Measurements from ENCODE around the gene MFSD2B.
"Not testable (repeated sequence)": the region's sequence is repeated elsewhere in the genome, so short reads cannot be mapped to it uniquely, and the experiment has no call there.

MFSD2B gene

DNA sequence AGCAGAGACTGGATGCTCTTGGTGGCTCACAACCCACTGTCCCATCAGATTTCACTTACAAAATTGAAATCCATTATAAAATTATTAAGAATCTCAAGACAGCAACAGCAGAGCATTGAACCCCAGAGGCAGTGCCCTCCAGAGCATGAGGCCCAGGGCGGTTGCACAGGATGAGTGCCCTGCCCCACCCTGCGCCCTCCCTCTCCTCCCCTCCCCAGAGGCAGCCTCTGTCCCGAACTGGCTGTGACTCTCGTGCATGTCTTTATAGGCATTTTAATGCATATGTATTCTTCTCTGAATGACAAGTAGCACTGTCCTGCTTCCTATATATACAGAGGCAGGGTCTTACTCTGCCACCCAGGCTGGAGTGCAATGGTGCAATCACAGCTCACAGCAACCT lies 10.4 kb downstream of the MFSD2B start:
- no peak for DNase-seq

DNA sequence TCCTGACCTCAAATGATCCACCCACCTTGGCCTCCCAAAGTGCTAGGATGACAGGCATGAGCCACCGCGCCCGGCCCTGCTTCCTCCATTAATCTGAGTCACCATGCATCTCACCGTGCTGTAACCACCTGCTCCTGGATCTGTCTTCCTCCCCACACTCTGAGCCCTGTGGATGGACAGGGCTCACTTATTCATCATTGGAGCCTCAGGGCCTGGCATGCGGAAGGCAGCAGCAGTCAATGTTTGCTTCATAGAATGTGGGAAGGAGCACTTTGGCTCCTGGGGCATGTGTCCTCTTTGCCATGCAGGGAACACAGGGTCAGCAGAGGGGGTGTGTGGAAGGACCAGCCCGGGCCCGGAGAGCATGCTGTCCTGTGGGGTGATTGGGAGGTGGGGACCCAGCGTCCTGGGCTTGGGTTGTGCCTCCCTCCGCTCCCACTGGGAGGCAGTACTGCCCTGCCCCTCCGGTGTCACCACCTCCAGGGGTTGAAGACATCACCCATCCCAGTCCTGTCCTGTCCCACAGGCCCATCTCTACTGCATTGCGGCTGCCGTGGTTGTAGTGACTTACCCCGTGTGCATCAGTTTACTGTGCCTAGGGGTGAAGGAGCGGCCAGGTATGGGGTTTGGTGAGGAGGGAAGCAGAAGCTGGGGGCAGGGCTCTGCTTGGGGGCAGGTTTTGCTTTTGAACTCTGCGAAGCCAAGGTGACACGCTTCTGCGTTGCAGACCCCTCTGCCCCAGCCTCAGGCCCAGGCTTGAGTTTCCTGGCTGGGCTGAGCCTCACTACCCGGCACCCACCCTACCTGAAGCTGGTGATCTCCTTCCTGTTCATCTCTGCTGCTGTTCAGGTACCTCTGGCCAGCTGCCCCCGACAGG lies 11.5 kb downstream of the MFSD2B start:
- DNase-seq = peak; percentile 21

DNA sequence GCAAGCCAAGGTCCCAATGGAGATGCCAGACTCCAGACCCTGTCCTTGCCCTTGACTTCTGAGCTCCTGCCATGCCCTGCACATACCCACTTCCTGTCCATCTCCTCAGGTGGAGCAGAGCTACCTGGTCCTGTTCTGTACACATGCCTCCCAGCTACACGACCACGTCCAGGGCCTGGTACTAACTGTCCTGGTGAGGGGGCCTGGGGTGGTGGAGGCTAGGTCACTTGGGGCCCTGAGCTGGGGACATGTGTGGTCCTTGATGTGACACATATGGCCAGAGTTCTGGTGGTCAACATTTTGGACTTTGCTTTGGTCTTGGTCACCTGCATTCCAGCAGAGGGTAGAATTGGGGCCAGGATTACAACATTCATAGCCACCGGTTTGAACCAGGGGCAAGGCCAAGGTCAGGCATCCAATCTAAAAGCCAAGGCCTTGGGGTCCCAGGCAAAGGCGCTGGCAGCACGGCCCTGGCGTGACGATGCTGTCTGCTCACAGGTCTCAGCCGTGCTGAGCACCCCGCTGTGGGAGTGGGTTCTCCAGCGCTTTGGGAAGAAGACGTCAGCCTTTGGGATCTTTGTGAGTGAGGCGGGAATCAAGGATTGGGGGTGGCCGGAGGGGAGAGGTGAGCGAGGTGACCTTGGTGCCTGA lies 12.6 kb downstream of the MFSD2B start:
- no peak for DNase-seq

DNA sequence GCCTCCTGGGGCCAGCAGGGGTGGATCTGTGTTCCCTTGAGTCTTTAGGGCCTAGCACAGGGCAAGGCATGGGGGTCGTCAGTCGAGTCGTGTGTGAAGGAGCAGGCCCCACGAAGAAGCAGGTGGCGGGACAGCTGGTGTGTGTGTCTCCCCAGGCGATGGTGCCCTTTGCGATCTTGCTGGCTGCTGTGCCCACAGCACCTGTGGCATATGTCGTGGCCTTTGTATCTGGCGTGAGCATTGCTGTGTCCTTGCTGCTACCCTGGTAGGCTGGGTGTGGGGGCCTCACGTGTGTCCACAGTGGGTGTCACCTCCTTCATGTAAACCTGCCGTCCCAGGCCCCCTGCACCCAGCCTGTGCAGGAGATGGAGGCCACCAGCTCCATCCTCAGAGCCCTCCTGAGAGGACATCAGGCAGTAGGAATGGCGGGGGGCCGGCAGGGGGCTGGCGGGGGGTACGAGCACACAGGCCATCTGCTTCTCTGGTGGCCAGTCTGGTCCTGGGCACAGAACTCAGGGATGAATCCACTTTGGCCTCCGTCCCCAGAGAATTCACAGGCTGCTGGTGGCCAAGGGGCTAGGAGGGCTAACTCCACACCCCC lies 13.2 kb downstream of the MFSD2B start:
- DNase-seq = no peak

DNA sequence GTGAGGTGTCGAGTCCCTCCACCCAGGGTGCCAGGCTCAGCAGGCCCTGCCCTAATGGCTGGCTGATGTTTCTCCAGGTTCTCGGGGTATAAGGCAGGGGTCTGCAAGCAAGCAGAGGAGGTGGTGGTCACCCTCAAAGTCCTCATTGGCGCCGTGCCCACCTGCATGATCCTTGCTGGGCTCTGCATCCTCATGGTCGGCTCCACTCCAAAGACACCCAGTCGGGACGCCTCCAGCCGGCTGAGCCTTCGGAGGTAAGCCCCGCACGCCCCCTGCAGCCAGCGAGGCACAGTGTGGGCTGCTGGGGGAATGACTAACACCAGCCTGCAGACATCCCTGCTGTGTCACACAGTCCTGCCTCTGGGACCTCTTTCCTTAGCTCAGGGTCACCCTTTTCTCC lies 14.1 kb downstream of the MFSD2B start:
- DNase-seq = peak; percentile 53

DNA sequence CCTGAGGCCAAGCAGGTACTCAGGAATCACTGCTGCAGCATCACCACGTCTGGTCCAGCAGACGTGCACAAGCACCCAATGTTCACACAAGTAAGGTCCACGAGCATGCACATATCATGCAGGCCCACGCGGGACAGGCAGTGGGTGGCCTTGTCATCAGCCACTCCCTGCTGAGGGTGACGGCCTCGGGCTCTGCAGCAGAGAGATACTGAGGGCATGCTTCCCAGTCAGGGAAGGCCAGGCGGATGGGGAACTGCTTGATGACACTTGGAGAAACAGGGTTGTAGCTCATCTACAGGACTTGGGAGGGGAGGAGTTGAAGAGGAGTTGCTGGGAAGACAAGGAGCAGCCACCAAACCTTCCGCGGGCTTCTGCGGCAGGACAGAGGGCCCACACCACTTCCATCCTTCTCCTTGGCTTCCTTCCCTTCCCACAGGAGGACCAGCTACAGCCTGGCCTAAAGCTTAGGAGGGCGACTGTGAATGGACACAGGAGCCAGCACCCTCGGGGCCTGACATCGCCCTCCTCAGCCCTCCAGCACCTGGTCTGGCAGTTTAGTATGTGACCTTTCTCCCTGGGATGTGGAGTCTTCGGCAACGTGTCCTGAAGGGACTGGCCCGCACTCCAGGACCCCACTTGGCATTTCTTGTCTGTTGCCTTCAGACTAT lies 15.2 kb downstream of the MFSD2B start:
- no peak for DNase-seq

DNA sequence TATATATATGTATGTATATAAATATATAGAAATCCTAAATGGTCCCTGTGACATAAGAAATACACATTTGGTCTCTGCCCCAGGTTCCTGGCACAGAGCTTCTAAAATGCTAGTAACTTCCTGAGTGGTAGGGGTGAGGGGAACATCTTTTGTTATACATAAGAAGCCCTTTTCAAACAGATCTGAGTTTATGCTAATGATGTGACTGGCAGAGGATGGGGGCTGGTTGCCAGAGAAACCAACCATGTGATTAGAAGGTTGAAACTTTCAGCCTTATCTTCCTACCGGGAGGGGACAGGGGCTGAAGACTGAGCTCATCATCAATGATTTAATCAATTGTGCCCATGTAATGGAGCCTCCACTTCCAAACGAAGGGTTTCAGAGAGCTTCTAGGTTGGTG lies 16.3 kb downstream of the MFSD2B start:
- DNase-seq = no peak

DNA sequence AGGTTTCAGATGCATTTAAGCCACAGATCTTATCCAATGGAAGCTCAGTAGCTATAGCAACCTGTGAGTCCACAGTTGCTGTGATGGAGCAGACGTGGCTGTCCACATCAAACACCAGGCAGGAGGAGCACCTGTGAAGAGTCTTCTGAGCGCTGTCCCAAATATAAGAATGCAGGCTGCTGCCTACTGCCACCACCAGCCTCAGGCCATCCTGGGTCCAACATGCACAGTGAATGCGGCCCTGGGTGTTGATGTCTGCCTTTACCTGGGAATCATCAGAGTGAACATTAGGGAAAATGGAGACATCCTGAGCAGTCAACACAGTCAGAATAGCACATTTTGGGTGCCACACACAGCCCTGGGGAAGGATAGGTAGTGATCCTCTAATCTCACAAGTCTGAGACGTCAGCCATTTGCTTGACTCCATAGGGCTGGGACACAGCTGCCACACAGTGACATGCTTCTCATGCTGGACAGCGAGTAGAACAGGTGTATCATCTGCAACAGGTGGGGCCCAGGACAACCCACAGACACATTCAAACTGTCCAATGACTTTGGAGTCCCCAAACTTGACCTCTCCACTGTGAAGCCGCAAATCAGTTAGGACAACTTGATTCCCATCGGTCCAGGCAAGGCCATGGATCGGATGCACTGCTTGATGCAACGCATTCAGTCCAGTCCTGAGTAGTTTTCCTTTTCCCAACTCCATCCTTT lies 29.1 kb downstream of the MFSD2B start:
- DNase-seq = no peak

DNA sequence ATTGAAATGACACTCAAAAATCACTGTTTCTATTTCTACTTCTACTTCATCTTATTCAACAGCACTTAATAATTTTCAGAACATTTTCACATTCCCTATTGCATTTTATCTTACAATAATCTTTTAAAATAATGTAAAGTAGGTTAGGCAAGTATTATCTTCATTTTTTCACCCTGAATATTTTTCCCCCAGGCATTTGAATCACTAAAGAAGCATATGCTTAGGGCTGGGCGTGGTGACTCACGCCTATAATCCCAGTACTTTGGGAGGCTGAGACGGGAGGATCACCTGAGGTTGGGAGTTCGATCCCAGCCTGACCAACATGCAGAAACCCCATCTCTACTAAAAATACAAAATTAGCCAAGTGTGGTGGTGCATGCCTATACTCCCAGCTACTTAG lies 30.6 kb downstream of the MFSD2B start:
- peak; percentile 38 for DNase-seq

DNA sequence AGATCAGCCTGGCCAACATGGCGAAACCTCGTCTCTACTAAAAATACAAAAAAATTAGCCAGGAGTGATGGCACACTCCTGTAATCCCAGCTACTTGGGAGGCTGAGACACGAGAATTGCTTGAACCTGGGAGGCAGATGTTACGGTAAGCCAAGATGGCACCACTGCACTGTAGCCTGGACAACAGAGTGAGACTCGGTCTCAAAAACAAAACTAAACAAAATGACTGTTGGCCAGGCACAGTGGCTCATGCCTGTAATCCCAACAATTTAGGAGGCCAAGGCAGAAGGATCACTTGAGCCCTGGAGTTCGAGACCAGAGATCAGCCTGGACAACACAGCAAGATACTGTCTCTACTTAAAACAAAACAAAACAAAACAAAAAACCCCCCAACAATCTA lies 33.2 kb downstream of the MFSD2B start:
- not testable (repeated sequence) for DNase-seq

DNA sequence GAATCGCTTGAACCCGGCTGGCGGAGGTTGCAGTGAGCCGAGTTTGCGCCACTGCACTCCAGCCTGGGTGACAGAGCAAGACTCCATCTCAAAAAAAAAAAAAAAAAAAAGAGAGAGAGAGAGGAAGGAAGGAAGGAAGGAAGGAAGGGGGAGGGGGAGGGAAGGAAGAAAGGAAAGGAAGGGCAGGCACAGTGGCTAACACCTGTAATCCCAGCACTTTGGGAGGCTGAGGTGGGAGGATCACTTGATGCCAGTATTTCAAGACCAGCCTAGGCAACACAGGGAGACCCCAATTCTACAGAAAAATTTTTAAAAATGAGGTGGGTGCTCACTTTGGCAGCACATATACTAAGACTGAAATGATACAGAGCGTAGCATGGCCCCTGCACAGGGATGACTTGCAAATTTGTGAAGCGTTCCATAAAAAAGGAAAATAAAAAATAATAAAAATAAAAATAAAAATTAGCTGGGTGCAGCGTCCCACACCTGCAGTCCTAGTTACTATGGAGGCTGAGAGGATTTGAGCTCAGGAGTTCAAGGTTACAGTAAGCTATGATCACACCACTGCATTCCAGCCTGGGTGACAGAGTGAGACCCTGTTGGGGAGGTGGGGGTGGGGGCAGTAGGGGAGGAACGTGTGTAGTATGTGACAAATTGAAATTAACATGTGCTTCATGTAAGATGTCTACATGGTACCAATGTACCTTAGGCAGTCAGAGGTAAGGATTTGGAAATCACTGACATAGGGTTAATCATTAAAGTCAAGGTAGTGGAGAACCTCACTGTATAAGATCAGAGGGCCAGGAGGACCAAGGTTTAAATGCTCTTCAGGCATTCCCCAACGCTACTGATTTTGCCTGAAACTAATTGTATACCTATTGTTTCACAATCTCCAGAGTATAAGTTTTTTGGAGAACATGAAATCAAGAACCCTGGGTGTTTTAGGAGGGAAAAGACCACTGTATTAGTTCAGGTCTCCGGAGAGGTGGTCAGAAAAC lies 35.9 kb downstream of the MFSD2B start:
- no peak for DNase-seq

DNA sequence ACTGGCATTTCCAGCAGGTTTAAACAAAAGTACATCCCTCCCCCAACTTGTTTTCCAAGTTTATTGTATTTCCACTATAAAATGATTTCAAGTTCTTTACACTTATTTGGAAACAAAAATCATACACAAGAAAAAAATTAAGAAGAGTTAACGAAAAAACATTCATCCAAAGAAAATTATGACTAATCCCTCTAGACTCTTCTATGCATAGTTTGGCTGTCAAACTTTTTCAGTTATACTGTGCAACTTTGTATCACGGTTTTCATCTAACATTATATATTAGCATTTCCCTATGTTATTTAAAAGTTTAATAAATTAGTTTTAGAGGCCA lies 36.7 kb downstream of the MFSD2B start:
- DNase-seq = no peak

DNA sequence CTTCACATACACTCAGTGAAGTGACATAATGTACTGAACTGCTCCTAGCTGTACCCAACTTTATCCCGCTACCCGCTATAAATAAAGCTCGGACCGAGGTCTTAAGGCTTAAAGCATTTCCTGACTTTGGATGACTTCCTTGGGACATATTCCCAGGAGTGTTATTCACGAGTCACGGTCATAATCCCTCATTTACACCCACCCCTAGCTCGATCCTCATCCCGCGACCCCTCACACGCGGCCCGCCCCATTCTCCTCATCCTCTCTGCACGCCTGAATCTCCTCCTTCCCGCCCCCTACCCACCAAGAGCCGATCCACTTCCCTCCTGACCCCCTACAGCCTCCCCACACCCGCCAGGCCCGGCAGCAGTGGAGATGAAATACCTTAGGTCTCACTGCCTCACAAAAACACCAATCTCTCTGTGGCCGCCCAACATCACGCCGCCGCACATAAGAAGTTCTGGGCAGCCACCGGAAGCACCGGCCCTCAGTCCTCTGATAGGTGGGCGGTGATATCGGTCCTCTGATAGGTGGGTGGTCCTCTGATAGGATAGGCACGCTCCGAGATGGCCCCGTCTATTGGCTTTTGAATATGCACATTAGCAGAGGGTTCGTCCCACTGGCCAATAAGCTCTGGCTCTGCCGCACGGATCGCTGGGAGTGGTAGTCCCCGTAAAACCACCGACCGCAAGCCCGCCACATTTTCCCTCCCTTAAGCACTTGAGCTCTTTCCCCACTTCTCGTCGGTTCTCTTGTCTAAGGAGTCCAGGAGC lies 37.2 kb downstream of the MFSD2B start, which contains the start of gene WDCP:
Gene WDCP (minus strand): TSS at position 462 of the 773 bp plus-strand sequence. CDS start 7,897 bp downstream, outside the sequence.
- peak; percentile 99 for DNase-seq

DNA sequence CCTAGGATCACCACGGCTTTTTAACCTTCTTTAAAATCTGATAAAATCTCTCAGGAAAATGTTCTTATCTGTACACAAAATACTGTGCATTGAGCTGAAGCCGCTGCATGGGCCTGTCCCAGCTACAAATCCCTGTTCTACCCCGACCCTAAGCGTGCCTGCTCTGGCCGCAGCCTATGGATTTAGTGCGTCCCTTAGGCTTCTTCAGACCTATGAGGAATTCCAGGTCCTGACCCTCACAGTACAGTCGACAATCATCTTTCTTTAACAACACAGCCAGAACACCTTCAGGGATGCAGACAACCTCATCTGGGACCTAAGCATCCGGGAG lies 37.8 kb downstream of the MFSD2B start:
- no peak for DNase-seq

DNA sequence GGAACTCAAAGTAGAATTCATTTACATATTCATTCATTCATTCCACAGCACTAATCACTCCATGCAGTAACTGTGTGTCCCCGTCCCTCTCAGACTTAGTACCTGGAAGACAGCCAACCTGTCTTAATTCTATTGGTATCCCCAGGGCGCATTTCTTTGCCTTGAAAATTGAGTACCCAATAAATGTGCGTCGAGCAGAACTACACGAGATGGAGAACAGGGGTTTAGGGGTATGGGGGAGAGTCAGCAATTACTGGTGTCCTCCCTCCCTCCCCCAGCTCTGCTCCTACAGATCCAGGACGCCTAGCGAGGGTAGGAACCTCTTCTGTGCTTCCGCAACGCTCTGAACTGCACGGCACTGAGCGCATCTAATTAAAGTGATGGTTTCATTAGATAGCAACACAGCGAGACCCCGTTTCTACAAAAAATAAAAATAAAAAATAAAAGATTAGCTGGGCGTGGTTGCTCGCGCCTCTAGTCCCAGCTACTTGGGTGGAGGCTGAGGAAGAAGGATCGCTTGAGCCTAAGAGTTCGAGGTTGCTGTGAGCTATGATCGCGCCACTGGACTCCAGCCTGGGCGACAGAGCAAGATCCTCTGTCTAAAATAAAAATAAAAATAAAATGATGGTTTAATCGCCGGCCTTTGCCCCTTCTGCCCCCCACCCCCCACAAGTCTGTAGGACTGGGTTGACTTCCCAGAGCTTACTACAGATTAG lies 39.0 kb downstream of the MFSD2B start:
- DNase-seq = peak; percentile 17

DNA sequence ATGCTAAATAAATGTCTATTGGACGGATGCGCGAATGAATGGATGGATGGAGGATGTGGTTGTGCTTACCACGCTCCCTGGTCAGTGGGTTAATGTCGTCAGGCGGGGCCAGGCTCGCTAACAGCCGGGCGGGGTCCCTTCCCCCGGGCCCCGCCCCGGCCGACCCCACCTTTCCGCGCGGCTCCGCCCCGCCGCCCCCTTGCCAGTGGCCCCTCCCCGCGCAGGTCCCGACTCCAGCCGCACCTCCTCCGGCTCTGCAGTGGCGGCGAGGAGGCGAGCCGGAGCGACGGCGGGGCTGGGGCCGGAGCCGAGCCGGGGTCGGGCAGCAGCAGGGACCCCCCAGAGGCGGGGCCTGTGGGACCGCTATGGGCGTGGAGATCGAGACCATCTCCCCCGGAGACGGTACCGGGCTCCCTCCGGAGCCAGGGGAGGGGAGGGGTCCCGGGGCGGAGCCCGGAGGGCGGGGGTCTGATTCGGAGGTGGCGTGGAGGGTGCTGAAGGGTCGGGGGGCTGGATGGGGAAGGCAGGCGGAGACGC lies 39.7 kb downstream of the MFSD2B start, which contains the start of gene FKBP1B:
Gene FKBP1B (plus strand): TSS at position 257 of the 537 bp plus-strand sequence. CDS start 109 bp downstream, at position 366.
- DNase-seq = peak; percentile 74

DNA sequence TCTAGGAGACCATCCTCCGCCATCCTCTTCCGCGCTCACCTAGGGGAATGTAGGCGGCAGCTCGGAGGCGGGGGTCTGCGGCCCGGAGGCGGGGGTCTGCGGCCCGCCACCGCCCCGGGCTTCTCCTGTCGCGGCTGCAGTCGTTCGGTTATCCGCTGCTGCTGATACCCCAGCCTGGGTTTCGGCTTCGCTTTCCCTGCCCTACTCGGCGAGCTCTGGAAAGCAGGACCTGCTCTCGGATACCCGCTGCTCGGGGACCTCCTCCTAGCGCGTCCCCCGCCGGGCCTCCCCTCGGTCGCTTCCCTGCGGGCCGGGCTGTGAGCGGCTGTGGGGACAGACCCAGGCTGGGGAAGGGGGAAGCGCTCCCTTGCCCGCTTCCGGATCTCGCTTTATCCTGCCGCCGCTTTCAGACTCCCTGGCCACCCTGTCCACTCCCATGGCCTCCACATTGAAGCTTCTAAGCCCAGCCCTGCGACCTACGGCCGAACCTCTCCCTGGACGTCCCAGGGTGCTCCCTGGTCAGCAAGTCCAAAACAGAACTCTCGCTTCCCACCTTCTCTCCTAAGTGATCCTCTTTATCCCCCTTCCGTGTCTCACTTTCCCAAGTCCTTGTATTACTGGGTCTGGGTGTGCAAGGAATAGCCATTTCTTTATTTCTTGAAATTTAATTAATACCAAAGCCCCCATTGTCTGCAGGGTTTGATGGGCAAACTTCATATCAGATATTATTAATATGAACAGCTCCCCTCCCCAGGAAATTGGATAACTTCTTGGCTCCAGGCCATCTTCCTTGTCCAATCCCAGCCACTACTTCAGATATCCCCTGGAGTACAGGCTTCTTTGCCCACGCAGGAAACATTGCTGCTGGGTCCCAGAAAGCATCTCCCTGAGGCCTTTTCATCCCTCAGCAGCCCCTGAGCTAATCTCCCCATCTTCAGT lies 40.4 kb downstream of the MFSD2B start:
- DNase-seq = peak; percentile 30

DNA sequence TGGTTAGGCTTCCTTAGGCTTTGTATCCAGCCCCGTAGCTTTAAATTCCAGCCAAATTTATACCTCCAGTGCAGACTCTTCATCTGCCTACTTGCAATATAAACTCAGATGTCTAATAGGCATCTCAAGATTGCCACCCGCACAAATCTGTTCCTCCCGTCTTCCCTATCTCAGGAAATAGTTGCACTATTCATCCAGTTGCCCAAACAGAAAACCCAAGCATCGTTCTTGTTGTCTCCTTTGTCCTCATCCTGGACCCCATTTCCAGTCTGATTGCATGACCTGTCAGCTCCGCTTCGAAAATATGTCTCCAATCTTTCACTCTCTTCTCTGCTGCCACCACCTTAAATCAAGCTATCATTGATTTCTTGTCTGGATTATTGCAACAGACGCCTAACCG lies 41.9 kb downstream of the MFSD2B start:
- DNase-seq = no peak
